NCI-H226 (cell line): ENCODE measurements around the gene UBA1.
A peak's percentile ranks its signal among the peaks of the same experiment; 100 is the strongest.

Source experiments
- DNase-seq: peaks from one replicate; pipeline ENCODE4 v3.0.0-alpha.2; 2015

UBA1 gene

DNA sequence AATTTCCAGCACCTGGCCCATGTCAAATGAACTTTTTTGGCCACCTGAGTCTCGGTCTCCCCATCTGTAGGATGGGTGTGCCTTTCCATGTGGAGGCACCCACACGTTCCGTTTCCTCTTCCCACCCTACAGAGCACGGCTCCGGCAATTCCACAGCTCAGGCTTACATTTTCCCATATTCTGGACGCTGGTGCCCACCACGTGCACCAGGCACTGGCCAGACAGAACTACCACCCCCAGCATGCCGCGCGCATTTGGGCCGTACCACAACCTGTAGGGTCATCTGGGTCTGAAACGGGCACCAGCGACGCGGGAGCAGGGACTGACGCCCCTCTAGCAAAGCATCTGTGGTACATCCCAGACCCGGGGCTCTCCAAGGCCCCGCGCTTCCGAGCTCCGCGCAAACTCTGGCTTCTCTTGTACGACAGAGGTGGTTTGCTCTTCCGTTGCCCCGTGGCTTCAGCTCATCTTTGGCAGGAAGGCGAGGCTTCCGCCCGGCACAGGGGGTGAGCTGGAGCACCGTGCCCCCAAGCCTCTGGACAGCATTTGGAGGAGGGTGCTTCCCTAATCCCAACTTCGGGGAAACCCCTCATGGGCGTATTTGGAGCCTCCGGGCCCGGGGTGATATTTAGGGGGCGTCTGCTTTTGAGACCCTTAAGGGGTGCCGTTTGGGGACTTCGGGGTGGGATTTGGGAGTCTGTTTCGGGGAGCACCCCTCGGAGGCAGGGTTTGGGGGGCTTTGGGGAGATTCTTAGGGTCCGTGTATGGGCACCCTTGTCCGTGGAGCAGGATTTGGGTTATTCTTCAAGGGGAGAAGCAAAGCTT lies 3.0 kb upstream of the UBA1 start:
- DNase-seq, result peak; percentile 65

GRCh38 chrX:47191331-47191730 lies 2.3 kb upstream of the UBA1 start:
- DNase-seq, result no peak

- no peak for DNase-seq
Measured at GRCh38 chrX:47191806-47192401, 1.7 kb upstream of the UBA1 start.

DNA sequence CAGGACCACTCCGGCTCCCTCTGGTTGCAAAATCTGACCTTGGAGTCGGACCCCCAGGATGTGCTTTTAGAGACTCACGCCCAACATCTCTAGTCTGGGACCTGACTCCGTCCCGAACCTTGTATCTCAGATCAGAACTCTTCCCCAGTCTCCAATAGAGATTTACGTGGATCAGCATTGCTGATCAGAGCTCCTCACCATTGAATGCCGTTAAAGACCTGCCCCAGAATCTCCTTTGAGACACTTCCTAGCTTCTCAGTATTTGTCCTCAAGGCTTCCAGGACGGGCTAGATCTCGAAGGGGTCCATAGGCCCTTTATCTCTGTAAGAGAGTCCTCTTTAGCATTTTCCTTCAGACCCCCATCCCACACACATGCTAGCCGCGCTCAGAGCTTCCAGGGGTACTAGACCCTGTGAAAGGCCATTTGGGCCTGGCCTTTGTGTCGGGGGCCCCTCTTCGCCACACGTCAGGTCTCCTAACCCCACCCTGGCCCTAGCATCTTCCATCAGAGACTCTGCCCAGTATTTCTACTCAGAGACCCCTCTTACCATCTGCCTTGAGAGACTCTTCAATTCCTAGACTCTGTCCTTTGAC lies 662 bp downstream of the UBA1 start:
- DNase-seq, result no peak

DNA sequence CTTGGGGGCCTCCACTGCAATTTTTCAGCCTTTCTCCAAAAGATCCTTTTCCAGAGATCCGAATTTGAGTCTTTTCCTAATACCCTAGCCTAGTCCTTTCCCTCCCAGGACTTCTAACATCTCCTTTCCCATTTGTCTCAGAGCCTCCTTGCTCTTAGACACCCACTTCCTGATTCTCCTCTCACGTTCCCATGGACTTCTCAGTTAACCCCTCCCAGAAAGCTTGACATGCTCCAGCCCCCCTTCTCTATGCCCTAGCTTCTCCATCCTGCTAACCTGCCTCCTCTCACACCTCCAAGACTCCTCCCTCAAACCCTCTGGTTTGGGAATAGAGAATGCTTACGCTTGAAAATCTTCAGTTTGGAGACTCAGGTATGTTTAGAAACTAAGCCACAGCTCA lies 2.5 kb downstream of the UBA1 start:
- DNase-seq, result no peak

GRCh38 chrX:47197526-47197925 lies 3.9 kb downstream of the UBA1 start:
- no peak for DNase-seq

GRCh38 chrX:47198026-47198686 lies 4.5 kb downstream of the UBA1 start:
- DNase-seq, result no peak

GRCh38 chrX:47198687-47199080 lies 5.1 kb downstream of the UBA1 start:
- no peak for DNase-seq

DNA sequence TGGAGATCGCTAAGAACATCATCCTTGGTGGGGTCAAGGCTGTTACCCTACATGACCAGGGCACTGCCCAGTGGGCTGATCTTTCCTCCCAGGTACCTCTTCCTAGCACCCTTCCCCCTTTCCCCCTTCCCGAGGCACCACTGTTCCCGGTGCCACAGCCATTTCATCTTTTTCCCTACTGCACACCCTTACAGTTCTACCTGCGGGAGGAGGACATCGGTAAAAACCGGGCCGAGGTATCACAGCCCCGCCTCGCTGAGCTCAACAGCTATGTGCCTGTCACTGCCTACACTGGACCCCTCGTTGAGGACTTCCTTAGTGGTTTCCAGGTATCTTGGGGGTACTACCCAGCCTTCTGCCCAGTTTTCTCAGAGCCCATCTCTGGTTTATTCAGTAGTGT lies 5.7 kb downstream of the UBA1 start:
- no peak for DNase-seq

DNA sequence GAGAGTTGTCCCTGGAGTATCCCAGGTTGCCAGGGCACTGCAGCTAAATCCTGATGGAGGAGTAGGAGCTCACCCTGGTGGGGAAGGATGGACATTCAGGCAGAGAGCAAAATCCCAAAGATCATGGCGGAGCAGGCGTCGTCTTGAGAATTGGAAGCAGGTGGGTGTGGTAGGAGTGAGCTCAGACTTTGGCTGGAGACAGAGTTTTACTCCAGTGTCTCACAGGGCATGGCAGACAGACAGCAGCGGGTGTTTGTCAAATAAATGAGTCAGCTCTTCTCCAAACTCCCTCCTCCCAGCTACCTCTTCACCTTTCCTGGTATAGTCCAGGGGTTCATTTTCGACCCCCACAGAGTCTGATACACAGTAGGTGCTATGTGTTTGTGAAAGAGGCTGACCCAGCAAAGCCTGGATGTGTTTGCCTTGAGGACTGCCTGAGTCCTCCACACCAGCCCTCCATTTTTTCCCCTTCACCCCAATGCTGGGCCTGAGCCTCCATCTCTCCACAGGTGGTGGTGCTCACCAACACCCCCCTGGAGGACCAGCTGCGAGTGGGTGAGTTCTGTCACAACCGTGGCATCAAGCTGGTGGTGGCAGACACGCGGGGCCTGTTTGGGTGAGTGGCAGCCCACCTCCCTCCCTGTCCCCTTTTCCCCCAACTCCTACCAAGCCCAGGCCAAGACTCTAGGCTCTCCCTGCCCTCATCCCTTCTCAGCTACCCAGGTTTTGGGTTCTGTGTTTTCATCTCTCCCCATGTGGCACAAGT lies 6.9 kb downstream of the UBA1 start:
- DNase-seq, result peak; percentile 63

DNA sequence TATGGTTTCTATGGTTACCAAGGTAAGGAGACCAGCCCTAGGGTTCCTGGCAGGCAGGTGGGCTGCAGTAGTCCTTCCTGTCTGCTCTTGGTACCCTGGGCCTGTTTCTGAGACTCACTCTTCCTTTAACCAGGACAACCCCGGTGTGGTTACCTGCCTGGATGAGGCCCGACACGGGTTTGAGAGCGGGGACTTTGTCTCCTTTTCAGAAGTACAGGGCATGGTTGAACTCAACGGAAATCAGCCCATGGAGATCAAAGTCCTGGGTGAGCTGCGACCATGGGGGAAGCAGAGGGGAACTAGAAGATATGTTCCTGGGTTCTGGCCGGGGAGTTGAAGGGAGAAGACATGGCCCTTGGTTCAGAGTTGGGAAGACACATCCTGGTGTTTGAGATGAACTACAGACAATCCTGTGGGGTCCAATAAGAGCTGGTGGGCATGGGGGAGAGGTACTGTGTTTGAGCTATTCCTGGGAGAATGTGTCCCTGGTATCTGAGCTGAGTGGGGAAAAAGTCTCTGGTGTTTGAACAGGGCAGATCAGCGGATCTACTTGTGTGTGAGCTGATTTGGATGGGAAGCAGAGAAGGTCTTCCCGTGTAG lies 7.8 kb downstream of the UBA1 start:
- no peak for DNase-seq

GRCh38 chrX:47202316-47202715 lies 8.7 kb downstream of the UBA1 start:
- no peak for DNase-seq

DNA sequence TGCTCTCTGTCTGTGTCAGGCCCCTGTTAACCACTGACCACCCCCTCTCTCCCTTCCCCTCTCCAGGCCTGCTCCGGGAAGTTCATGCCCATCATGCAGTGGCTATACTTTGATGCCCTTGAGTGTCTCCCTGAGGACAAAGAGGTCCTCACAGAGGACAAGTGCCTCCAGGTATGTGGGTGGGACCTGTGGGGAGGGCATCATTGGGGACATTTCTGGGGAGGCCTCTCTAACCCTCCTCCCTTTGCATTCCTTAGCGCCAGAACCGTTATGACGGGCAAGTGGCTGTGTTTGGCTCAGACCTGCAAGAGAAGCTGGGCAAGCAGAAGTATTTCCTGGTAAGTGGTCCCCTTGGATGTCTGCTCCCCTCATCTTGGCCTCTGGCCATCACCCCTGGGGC lies 9.2 kb downstream of the UBA1 start:
- DNase-seq, result no peak

DNA sequence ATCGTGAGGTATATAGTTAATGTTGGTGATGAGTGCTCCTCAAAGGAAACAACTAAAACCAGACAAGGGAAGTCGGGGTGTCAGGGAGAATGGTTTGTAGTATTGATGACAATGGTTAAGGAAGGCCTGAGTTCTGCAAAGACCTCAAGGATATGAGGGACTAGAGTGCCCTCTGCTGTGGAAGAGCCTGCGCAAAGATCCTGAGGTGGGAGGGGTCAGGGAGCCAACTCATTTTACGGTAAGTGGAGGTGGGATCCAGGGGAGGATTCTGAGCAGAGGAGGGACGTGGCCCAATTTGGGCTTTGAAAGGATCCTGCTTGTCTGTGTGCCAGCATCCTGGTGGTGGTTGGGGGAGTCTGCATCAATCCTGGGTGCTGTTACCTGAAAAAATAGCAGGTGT lies 11.3 kb downstream of the UBA1 start:
- no peak for DNase-seq

GRCh38 chrX:47206316-47206715 lies 12.7 kb downstream of the UBA1 start:
- peak; percentile 68 for DNase-seq

- DNase-seq, result no peak
Measured at GRCh38 chrX:47208108-47208507, 14.5 kb downstream of the UBA1 start.

GRCh38 chrX:47209508-47210238 lies 16.0 kb downstream of the UBA1 start:
- no peak for DNase-seq

DNA sequence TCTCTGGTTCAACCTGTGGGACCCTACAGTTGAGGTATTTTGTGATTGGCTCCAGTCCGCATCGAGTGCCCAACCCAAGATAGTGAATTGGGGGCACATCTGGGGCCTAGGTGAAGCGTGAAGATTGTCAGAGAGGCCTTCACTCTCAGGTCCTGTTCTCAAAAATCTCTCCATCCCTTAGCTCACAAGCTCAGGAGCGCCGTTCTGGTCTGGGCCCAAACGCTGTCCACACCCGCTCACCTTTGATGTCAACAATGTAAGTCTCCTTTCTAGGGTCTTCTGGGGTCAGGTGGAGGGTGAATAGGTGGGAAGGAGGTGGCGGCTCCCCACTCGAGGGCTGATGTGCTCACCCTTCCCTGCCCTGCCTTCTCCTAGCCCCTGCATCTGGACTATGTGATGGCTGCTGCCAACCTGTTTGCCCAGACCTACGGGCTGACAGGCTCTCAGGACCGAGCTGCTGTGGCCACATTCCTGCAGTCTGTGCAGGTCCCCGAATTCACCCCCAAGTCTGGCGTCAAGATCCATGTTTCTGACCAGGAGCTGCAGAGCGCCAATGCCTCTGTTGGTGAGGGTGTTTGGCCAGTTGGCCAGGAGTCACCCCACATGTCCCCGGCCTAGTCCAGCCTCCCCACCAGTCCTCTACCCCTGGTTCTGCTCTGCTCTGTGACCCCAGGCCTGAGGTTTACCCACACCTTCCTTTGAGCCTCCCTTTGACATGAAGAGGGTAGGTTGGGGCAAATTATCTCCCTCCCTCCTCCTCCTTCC lies 17.2 kb downstream of the UBA1 start:
- no peak for DNase-seq

GRCh38 chrX:47212381-47213293 lies 19.0 kb downstream of the UBA1 start:
- no peak for DNase-seq
